ENCODE measurements around the gene TIMM29. TPM values are rescaled to one million over a fixed set of nuclear protein-coding genes. Genes with fewer than 3 reads are reported as not detected.
A peak's percentile ranks its signal among the peaks of the same experiment; 100 is the strongest.

TIMM29 gene
- total and polyA plus RNA-seq, 9 of the 15 experiments (the other 6 are each of a cell fraction or from before 2014, with no cell fraction given) = 2.4 to 29.4 (median 16.3) TPM

DNA sequence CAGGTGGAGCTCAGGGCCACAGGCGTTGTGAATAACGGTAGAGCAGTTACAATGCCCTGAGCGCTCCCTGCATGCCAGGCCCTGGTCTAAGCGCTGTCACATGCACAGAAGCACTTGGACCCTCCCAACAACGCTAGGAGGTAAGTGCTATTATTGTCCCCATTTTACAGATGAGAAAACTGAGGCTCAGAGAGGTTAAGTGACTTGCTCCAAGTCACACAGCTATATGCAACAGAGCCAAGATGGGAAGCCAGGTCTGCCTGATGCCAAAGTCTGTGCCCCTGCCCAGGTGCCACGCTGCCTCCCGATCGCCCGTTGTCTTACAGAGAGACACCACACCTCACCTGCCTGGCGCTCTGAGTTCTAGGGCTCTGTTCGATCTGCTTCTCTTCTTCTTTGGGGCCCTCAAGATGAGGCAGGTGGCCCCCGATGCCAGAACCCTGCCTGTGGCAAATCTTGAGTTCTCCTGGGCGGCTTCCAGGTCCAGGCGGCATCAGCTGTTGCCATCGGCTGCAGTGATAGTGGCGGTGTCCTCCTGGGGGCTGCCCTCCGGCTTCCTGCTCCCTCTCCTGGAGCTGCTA is 20.1 kb upstream of the TIMM29 start (continued):
- no peak for TF ChIP-seq RNF219 (CRISPR knock-in tag; IDR thresholded peaks at IDR 0.05)
- no peak for TF ChIP-seq NR2C2 (CRISPR knock-in tag; IDR thresholded peaks at IDR 0.05)
- no peak for TF ChIP-seq NR2C2 (tag; IDR thresholded peaks at IDR 0.05)
- TF ChIP-seq STAT5A (IDR thresholded peaks at IDR 0.05; ENCODE audit: borderline replicate concordance, low read length) = no peak
- TF ChIP-seq, protein P1, sequence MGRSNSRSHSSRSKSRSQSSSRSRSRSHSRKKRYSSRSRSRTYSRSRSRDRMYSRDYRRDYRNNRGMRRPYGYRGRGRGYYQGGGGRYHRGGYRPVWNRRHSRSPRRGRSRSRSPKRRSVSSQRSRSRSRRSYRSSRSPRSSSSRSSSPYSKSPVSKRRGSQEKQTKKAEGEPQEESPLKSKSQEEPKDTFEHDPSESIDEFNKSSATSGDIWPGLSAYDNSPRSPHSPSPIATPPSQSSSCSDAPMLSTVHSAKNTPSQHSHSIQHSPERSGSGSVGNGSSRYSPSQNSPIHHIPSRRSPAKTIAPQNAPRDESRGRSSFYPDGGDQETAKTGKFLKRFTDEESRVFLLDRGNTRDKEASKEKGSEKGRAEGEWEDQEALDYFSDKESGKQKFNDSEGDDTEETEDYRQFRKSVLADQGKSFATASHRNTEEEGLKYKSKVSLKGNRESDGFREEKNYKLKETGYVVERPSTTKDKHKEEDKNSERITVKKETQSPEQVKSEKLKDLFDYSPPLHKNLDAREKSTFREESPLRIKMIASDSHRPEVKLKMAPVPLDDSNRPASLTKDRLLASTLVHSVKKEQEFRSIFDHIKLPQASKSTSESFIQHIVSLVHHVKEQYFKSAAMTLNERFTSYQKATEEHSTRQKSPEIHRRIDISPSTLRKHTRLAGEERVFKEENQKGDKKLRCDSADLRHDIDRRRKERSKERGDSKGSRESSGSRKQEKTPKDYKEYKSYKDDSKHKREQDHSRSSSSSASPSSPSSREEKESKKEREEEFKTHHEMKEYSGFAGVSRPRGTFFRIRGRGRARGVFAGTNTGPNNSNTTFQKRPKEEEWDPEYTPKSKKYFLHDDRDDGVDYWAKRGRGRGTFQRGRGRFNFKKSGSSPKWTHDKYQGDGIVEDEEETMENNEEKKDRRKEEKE (IDR thresholded peaks at IDR 0.05; ENCODE audit: borderline replicate concordance in 1 of 2, control insufficient read depth in 1 of 2, low read depth in 2 of 2, low read length in 1 of 2) = no peak
- no peak for TF ChIP-seq GABPB1 (CRISPR knock-in tag; IDR thresholded peaks at IDR 0.05)
- TF ChIP-seq, protein P2, sequence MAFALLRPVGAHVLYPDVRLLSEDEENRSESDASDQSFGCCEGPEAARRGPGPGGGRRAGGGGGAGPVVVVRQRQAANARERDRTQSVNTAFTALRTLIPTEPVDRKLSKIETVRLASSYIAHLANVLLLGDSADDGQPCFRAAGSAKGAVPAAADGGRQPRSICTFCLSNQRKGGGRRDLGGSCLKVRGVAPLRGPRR (CRISPR knock-in tag; IDR thresholded peaks at IDR 0.05) = no peak
- no peak for TF ChIP-seq ZNF785 (CRISPR knock-in tag; IDR thresholded peaks at IDR 0.05)
- TF ChIP-seq SIRT6 (IDR thresholded peaks at IDR 0.05; ENCODE audit: low read depth, low read length) = no peak
- TF ChIP-seq NCOR1 (IDR thresholded peaks at IDR 0.05) = no peak
- TF ChIP-seq CHCHD3 (CRISPR knock-in tag; IDR thresholded peaks at IDR 0.05) = no peak
- no peak for TF ChIP-seq ARNT (IDR thresholded peaks at IDR 0.05)
- TF ChIP-seq, protein P3, sequence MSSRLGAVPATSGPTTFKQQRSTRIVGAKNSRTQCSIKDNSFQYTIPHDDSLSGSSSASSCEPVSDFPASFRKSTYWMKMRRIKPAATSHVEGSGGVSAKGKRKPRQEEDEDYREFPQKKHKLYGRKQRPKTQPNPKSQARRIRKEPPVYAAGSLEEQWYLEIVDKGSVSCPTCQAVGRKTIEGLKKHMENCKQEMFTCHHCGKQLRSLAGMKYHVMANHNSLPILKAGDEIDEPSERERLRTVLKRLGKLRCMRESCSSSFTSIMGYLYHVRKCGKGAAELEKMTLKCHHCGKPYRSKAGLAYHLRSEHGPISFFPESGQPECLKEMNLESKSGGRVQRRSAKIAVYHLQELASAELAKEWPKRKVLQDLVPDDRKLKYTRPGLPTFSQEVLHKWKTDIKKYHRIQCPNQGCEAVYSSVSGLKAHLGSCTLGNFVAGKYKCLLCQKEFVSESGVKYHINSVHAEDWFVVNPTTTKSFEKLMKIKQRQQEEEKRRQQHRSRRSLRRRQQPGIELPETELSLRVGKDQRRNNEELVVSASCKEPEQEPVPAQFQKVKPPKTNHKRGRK (tag; IDR thresholded peaks at IDR 0.05) = no peak
- no peak for TF ChIP-seq POU5F1 (IDR thresholded peaks at IDR 0.05; ENCODE audit: borderline replicate concordance, low read depth, low read length, partially characterized antibody)
- no peak for TF ChIP-seq MTA1 (IDR thresholded peaks at IDR 0.05; ENCODE audit: borderline replicate concordance)
- peak; percentile 94 for TF ChIP-seq RBM25 (IDR thresholded peaks at IDR 0.05; ENCODE audit: low read depth, low read length, severe bottlenecking)
- TF ChIP-seq ZFP36 (IDR thresholded peaks at IDR 0.05; ENCODE audit: low read depth, low read length, partially characterized antibody) = peak; percentile 81
- TF ChIP-seq, protein P4, sequence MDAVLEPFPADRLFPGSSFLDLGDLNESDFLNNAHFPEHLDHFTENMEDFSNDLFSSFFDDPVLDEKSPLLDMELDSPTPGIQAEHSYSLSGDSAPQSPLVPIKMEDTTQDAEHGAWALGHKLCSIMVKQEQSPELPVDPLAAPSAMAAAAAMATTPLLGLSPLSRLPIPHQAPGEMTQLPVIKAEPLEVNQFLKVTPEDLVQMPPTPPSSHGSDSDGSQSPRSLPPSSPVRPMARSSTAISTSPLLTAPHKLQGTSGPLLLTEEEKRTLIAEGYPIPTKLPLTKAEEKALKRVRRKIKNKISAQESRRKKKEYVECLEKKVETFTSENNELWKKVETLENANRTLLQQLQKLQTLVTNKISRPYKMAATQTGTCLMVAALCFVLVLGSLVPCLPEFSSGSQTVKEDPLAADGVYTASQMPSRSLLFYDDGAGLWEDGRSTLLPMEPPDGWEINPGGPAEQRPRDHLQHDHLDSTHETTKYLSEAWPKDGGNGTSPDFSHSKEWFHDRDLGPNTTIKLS (IDR thresholded peaks at IDR 0.05; ENCODE audit: borderline replicate concordance, low read depth) = no peak
- peak in 1 of 2 experiments; percentile 68; a peak in 1 of 3 replicates for TF ChIP-seq CBX3 (IDR thresholded peaks at IDR 0.05; ENCODE audit: borderline replicate concordance in 1 of 2, low read length in 2 of 2)
- no peak for TF ChIP-seq GTF2A2 (tag; IDR thresholded peaks at IDR 0.05)

All from K562 (cell line).